Ovary (tissue), 3 donors: ENCODE data around the gene TPRKB.

ENCODE experiments used
- CTCF ChIP-seq, 3 donors: fragments of 450-650 bp in 2 of 3; fragments of 200-600 bp in 1 of 3; IDR thresholded peaks; one replicate each; pipeline versions ENCODE4 v1.5.1 to v1.8.0; 2016 to 2022; ENCODE audit warnings: antibody characterized with exemption in 3 of 3, mild to moderate bottlenecking in 1 of 3
- POLR2A ChIP-seq: fragments of 450-650 bp; IDR thresholded peaks from one replicate; pipeline ENCODE4 v1.6.1; 2017; ENCODE audit warnings: antibody characterized with exemption, mild to moderate bottlenecking, moderate library complexity
- donor health status: DM: no; HTN: no; CAD: no.

DNA sequence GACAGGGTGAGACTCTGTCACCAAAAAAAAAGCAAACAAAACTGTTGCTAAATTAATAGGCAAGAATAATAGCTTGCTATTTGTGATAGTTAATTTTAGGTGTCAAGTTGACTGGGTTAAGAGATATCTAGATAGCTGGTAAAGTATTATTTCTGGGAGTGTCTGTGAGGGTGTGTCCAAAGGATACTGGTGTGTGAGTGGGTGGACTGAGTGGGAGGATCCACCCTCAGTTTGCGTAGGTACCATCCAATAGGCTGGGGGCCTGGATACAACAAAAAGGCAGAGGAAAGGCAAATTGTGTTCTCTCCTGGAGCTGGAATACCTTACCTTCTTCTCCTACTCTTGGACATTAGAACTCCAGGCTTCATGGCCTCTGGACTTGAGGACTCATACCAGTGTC lies 27.8 kb upstream of the TPRKB start:
- TF ChIP-seq CTCF (IDR thresholded peaks at IDR 0.05) (no peak), POLR2A (no peak)
